SJCRH30 (cell line): Measurements from ENCODE around the gene RRBP1. TPM values are rescaled to one million over a fixed set of nuclear protein-coding genes. Genes with fewer than 3 reads are reported as not detected.
"Not testable (repeated sequence)": the region's sequence is repeated elsewhere in the genome, so short reads cannot be mapped to it uniquely, and the experiment has no call there.

ENCODE experiments used
- DNase-seq, 2 experiments: peaks; one replicate each; pipeline ENCODE4 v3.0.0-alpha.2; 2015 to 2020
- H3K27ac ChIP-seq: fragments of 250-450 bp; sonication (Bioruptor Pico); 2 replicates; pipeline ENCODE4 v1.5.1; 2020; ENCODE audit warnings: mild to moderate bottlenecking, moderate library complexity
- H3K27me3 ChIP-seq: fragments of 250-450 bp; sonication (Bioruptor Pico); 2 replicates; pipeline ENCODE4 v1.5.1; 2020; ENCODE audit warnings: mild to moderate bottlenecking, moderate library complexity
- H3K36me3 ChIP-seq: fragments of 250-450 bp; sonication (Bioruptor Pico); 2 replicates; pipeline ENCODE4 v1.5.1; 2020; ENCODE audit warnings: mild to moderate bottlenecking, moderate library complexity
- H3K4me1 ChIP-seq: fragments of 250-450 bp; sonication (Bioruptor Pico); 2 replicates; pipeline ENCODE4 v1.5.1; 2020; ENCODE audit warnings: mild to moderate bottlenecking, moderate library complexity
- H3K4me3 ChIP-seq: fragments of 250-450 bp; sonication (Bioruptor Pico); 2 replicates; pipeline ENCODE4 v1.5.1; 2020; ENCODE audit warnings: mild to moderate bottlenecking, moderate library complexity
- H3K9me3 ChIP-seq: fragments of 250-450 bp; sonication (Bioruptor Pico); replicated peaks from 2 replicates; pipeline ENCODE4 v1.5.1; 2020; ENCODE audit warnings: mild to moderate bottlenecking, moderate library complexity
- total RNA-seq: library from RNA; depleted of rRNA; stranded (reverse); fragments of >200 nt; shearing (Covaris generic); gene quantifications from 2 replicates; pipeline ENCODE4 v1.2.3, GENCODE V29; 2014

The RRBP1 gene
- total RNA-seq, 1 experiment from 2014 or later: 43.7 TPM

- no peak for DNase-seq
- Histone ChIP-seq H3K4me1 (no peaks in the 10 kb centered on the region), H3K36me3 (no peaks in the 10 kb centered on the region), H3K9me3 (no peaks in the 10 kb centered on the region), H3K4me3 (no peak overlapping the region), H3K27me3 (peaks cover 14% of the 10 kb centered on the region), H3K27ac (no peak overlapping the region)
Observed at GRCh38 chr20:17712708-17713107, 30.7 kb upstream of the RRBP1 start.

DNA sequence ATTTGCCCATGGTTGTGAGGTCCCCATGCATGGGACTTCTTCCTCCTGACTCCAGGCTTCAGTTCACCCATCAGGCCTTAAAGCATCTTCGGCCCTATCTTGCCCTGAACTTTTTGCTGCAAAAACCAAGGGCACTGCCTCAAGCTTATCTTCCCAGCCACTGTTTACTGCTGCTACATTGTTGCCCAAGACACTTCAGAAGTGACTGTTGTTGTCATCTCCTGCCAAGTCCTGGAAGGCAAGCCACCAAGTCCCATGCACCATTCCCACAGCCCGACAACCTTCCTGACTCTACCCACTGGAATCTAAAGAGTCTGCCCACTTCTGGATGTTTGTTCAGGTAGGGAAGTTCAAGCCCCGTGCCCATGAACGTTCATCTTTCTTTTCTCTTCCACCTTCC, 30.2 kb upstream of the RRBP1 start:
- Histone ChIP-seq H3K4me3 (no peak overlapping the region), H3K27me3 (peaks cover 13% of the 10 kb centered on the region; the same call in 1 of the 2 replicates), H3K36me3 (no peaks in the 10 kb centered on the region), H3K9me3 (no peaks in the 10 kb centered on the region), H3K27ac (no peak overlapping the region), H3K4me1 (no peaks in the 10 kb centered on the region)
- DNase-seq: no peak

GRCh38 chr20:17711267-17711627, 29.2 kb upstream of the RRBP1 start:
- Histone ChIP-seq H3K27me3 (peaks cover 13% of the 10 kb centered on the region; the same call in 1 of the 2 replicates), H3K27ac (no peak overlapping the region), H3K36me3 (no peaks in the 10 kb centered on the region), H3K9me3 (no peaks in the 10 kb centered on the region), H3K4me1 (no peaks in the 10 kb centered on the region), H3K4me3 (no peak overlapping the region)
- no peak for DNase-seq

GRCh38 chr20:17710379-17711266, 28.6 kb upstream of the RRBP1 start:
- H3K27me3 ChIP-seq: peaks cover 13% of the 10 kb centered on the region; the same call in 1 of the 2 replicates
- no peaks in the 10 kb centered on the region for H3K36me3 ChIP-seq
- no peak overlapping the region for H3K27ac ChIP-seq
- no peak overlapping the region for H3K4me3 ChIP-seq
- H3K4me1 ChIP-seq: no peaks in the 10 kb centered on the region
- DNase-seq: no peak
- no peaks in the 10 kb centered on the region for H3K9me3 ChIP-seq

DNA sequence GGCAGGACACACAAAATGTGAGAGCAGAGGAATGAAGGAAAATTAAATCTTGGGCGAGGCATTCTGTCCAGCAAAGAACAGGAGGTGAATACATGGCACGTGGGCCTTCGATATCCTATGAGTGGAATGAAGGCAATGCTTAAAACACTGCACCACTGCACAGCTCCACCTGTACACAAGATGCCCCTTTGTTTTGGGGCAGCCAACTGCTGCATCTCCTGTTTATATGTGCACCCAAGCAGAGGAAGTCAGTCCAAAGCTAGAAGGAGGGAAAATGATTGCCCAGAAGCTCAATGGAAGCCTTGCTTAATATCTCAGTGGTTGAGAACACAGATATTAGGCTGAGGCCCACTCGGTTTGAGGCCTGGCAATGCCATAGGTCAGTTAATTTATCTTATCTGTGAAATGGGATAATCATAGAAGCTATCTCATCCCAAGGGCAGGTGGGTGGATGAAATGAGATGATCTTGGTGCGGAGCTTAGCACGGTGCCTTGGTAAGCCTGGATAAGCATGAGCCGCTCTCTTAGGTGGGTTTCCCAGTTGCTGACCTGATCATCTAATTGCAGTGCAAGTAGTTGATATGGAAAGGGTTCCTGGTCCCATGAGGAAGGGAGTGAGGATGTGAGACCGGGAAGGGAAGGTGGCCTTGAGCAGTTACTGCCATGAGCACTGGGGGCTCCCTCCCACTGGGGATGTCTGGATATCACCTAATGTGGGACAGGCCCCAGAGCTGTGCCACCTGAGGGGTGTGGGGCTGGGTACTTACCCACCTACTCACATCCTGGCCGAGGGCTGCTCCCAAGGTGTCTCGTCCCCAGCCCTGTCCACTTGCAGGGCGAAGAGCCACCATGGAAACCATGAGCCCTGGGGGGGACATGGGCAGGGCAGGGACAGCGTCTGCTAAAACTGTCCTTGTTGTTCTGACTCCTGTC, 27.6 kb upstream of the RRBP1 start:
- no peak for DNase-seq
- no peaks in the 10 kb centered on the region for H3K36me3 ChIP-seq
- no peak overlapping the region for H3K4me3 ChIP-seq
- peaks cover 13% of the 10 kb centered on the region; the same call in 1 of the 2 replicates for H3K27me3 ChIP-seq
- H3K9me3 ChIP-seq: no peaks in the 10 kb centered on the region
- no peak overlapping the region for H3K27ac ChIP-seq
- H3K4me1 ChIP-seq: no peaks in the 10 kb centered on the region

DNA sequence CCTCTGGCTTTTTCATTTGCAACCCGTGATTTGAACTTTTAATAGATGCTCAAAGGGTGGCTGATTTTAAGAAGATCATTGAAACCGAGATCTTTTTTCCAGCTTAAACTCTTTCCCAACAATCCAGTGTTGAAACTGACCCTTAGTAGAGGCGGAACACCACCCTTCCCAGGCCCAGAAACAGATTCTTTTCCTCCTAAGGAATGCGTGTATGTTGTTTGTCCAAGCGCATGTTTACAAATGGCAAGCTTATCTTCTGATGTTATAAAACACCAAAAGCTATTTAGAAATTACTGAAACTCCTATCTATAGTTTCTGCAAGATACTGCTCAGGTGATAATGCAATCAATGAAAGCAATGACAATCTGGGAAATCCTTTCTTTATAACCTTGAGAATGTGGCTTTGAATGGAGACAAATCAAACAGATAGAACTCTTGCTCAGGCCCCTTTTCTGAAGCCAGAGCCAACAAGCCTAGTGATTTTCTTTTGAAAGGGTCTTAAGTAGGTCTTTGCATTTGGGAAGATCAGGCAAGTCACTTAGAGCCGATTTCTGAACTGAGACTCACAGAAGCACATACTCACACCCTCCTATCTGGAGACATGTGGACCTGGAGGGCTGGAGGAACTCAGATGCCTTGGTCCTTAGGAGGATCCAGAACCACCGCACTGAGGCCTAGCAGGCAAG, 26.8 kb upstream of the RRBP1 start:
- H3K4me1 ChIP-seq: no peaks in the 10 kb centered on the region
- peaks cover 13% of the 10 kb centered on the region; the same call in 1 of the 2 replicates for H3K27me3 ChIP-seq
- H3K36me3 ChIP-seq: no peaks in the 10 kb centered on the region
- no peak overlapping the region for H3K27ac ChIP-seq
- H3K9me3 ChIP-seq: no peaks in the 10 kb centered on the region
- no peak for DNase-seq
- no peak overlapping the region for H3K4me3 ChIP-seq

DNA sequence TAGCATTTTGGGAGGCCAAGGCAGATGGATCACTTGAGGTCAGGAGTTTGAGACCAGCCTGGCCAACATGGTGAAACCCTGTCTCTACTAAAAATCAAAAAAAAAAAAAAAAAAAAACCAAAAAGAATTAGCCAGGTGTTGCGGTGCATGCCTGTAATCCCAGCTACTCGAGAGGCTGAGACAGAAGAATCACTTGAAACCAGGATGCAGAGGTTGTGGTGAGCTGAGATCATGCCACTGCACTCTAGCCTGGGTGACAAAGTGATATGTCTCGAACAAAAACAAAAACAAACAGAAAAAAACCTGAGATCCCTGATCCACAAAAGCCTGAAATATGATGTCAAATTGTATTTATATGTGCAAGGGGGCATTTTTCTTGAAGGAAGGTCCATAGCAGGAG, 25.9 kb upstream of the RRBP1 start:
- not testable (repeated sequence) for H3K27ac ChIP-seq, H3K36me3 ChIP-seq, H3K9me3 ChIP-seq, H3K4me1 ChIP-seq, H3K4me3 ChIP-seq, DNase-seq
- peaks cover 16% of the 10 kb centered on the region; the same call in 1 of the 2 replicates for H3K27me3 ChIP-seq

DNA sequence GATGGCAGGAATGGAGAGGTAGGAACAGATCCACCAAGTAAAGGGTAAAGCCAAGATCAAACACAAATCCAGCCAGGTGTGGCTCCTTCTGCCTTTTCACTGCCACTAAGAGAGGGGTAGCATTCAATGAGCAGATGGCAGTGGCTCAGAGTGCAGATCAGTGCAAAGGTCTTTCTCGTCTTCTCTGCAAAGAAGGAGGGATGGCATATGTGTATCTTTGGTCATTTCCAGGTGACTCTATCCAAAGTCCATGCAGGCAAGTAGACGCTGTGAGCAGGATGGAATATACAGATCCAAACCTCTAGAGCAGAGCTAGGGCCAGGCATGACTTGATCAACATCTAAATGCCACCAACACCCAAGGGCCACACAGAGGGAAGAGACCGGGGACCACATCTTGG, 24.6 kb upstream of the RRBP1 start:
- no peak for DNase-seq
- H3K4me3 ChIP-seq: no peak overlapping the region
- peaks cover 24% of the 10 kb centered on the region; the same call in 1 of the 2 replicates for H3K27me3 ChIP-seq
- H3K27ac ChIP-seq: no peak overlapping the region
- H3K4me1 ChIP-seq: no peaks in the 10 kb centered on the region
- H3K9me3 ChIP-seq: no peaks in the 10 kb centered on the region
- H3K36me3 ChIP-seq: no peaks in the 10 kb centered on the region

DNA sequence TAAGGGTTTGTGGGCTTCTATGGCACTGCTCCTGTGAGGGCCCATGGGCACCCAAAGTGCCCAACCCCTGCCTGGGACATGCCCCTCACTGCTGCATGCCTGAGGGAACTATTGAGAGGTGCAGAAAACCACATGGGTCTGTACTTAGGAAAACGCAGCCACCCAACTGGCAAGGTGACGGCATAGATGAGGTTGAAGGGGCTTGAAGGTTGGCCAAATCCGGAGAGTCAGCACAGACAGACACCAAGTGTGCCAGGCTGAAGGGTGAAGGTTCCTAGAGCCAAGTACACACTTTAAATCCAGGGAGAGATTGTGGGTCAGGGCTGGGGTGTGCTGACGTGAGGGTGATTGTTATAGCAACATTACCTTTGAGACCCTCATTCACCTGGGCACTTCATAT, 23.9 kb upstream of the RRBP1 start:
- Histone ChIP-seq H3K27me3 (peaks cover 22% of the 10 kb centered on the region; the same call in 1 of the 2 replicates), H3K36me3 (no peaks in the 10 kb centered on the region), H3K4me3 (no peak overlapping the region), H3K9me3 (no peaks in the 10 kb centered on the region), H3K4me1 (no peaks in the 10 kb centered on the region), H3K27ac (no peak overlapping the region)
- DNase-seq: no peak

- H3K36me3 ChIP-seq: no peaks in the 10 kb centered on the region
- H3K27me3 ChIP-seq: peaks cover 21% of the 10 kb centered on the region; the same call in 1 of the 2 replicates
- no peak for DNase-seq
- H3K4me3 ChIP-seq: no peak overlapping the region
- no peaks in the 10 kb centered on the region for H3K9me3 ChIP-seq
- H3K4me1 ChIP-seq: no peaks in the 10 kb centered on the region
- H3K27ac ChIP-seq: no peak overlapping the region
Observed at GRCh38 chr20:17704589-17705317, 22.7 kb upstream of the RRBP1 start.

- Histone ChIP-seq H3K9me3 (no peaks in the 10 kb centered on the region), H3K36me3 (no peaks in the 10 kb centered on the region), H3K4me1 (no peaks in the 10 kb centered on the region), H3K27ac (no peak overlapping the region), H3K27me3 (peaks cover 17% of the 10 kb centered on the region; the same call in 1 of the 2 replicates), H3K4me3 (no peak overlapping the region)
- no peak for DNase-seq
Observed at GRCh38 chr20:17701826-17702225, 19.8 kb upstream of the RRBP1 start.

DNA sequence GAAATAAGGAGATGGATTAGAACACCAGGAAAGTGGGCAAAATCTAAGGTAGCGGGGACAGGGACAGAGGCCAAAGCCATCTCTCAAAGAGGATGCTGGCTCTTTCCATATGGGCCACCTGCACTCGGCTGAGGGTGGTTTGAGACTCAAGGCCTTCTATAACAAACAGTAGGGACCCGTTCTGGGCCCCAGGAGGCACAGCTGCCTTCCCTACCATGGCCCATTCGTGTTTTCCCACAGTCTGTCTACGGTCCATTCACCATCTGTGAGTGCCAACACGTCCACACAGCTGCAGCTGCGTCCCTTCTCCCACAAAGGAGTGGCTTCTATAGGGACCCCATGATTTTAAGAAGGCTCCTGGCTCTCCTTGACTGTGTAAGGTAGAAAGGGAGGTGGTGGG, 18.6 kb upstream of the RRBP1 start:
- H3K4me3 ChIP-seq: no peak overlapping the region
- no peak overlapping the region for H3K27ac ChIP-seq
- peaks cover 17% of the 10 kb centered on the region; the same call in 1 of the 2 replicates for H3K27me3 ChIP-seq
- peaks cover 5% of the 10 kb centered on the region; the same call in 1 of the 2 replicates for H3K9me3 ChIP-seq
- DNase-seq: no peak
- H3K36me3 ChIP-seq: no peaks in the 10 kb centered on the region
- no peaks in the 10 kb centered on the region for H3K4me1 ChIP-seq

DNA sequence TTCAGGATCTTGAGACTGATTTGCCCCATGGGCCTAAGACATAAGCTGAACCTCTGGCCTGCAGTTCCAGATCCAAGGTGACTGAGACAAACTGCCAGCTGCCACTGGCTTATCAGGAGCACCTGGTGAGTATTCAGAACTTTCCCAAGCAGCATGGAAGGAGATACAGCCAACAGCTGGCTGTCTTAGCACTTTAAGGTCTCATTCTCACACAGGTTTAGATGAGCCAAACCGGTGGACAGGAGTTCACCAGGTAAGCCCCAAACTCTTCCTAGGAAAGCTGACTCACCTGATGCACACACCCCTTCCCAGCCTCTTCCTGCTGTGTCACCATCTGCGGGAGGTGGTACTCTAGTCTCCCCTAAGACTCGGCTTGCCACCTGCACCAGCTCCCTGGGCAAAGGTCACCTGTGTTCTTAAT, 17.9 kb upstream of the RRBP1 start, which contains the start of gene BANF2:
TSS of gene BANF2 (plus strand) at position 36 of the 421 bp plus-strand sequence. CDS start 25,060 bp downstream, outside the sequence.
- Histone ChIP-seq H3K27ac (no peak within 1 kb of the TSS), H3K36me3 (no peaks in the 10 kb centered on the region), H3K4me1 (no peaks in the 10 kb centered on the region), H3K9me3 (peaks cover 5% of the 10 kb centered on the region; the same call in 1 of the 2 replicates), H3K27me3 (peaks cover 17% of the 10 kb centered on the region; the same call in 1 of the 2 replicates), H3K4me3 (no peak within 1 kb of the TSS)
- no peak for DNase-seq

- Histone ChIP-seq H3K4me1 (no peaks in the 10 kb centered on the region), H3K27me3 (peaks cover 17% of the 10 kb centered on the region; the same call in 1 of the 2 replicates), H3K9me3 (peaks cover 5% of the 10 kb centered on the region; the same call in 1 of the 2 replicates), H3K27ac (no peak overlapping the region), H3K4me3 (no peak overlapping the region), H3K36me3 (no peaks in the 10 kb centered on the region)
- DNase-seq: no peak
Observed at GRCh38 chr20:17698384-17698783, 16.3 kb upstream of the RRBP1 start.
